ENCODE data around the gene ZNF232.
"Not testable (repeated sequence)": the region's sequence is repeated elsewhere in the genome, so short reads cannot be mapped to it uniquely, and the experiment has no call there.

- not testable (repeated sequence) for TF ChIP-seq CTCF (IDR thresholded peaks at IDR 0.05); EZH2 (IDR thresholded peaks at IDR 0.05; ENCODE audit: borderline replicate concordance, insufficient read depth, low read depth, low read length, poor library complexity, severe bottlenecking)
These were observed 34.4 kb downstream of the ZNF232 start for GRCh38 chr17:5077275-5077674.

All from B cell (primary cell).